ENCODE data around the gene TMEM255B. TPM values are rescaled to one million over a fixed set of nuclear protein-coding genes. Genes with fewer than 3 reads are reported as not detected.

Gene TMEM255B
- total and polyA plus RNA-seq, 2 of the 4 experiments (the other 2 are of a cell fraction) = 0.36 to 0.94 TPM

DNA sequence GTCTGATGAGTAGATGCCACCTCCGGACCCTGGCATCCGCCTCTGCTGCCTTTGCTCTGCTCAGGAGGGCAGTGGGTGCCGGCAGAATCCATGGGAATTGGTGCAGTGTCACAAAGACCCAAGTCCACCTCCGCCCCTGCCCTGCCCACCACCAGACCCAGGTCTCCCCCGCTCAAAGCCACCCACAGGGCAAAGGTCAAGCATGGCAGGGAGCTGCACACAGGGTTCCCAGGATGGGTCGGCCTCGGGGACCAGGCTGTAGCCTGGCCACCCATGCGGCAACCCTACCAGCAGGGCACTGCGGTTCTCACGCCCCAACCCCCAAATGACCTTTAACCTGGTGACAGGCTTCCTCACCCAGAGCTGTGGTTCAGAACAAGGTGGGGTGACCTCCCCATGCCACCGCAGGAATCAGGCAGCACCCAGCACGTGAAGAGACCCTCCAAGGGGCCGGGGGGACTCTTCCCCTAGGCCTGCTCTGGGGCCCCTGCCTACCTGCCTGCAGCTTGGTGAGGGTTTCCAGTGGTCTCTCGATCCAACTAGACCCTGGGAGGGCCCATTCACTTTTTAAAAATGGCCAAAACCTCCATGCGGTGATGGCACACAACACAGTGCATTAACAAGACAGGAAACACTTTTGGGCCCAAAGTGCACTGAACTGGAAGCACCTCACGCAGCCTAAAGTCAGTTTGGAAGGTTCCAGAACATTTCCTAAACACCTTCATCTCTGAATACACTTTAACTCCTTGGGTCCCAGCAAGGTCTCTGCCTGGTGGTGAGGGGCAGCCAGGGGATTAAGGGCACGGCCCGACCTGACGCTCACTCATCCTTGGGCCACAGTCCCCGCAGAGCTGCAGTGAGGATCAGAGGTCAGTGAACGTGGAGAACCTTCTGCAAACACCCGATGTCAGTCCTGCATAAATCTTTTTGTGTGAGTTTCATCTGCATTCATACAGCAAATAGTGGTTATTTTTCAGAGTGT lies 93.8 kb downstream of the TMEM255B start (continued):
- TF ChIP-seq NFE2L2 (IDR thresholded peaks at IDR 0.05; ENCODE audit: low read depth, low read length) = no peak
- no peak for TF ChIP-seq POLR2A (IDR thresholded peaks at IDR 0.05; ENCODE audit: low read depth, low read length)
- no peak for TF ChIP-seq MAZ (IDR thresholded peaks at IDR 0.05; ENCODE audit: borderline replicate concordance, low read depth, low read length)

Data from IMR-90 (cell line).